HUES6 (cell line): ENCODE results near the gene LMOD3.

Experiments
- H3K27ac ChIP-seq: 2 replicates; pipeline ENCODE4 v1.7.0; 2013; ENCODE audit warnings: low read depth, mild to moderate bottlenecking, low read length, inconsistent platforms
- H3K27me3 ChIP-seq: 2 replicates; pipeline ENCODE4 v1.6.1; 2013; ENCODE audit warnings: low read length; ENCODE audit not compliant: control insufficient read depth, insufficient read depth
- H3K36me3 ChIP-seq: 2 replicates; pipeline ENCODE4 v1.6.1; 2013; ENCODE audit warnings: low read length; ENCODE audit not compliant: control insufficient read depth, insufficient read depth
- H3K4me1 ChIP-seq: 2 replicates; pipeline ENCODE4 v1.6.1; 2013; ENCODE audit warnings: low read length; ENCODE audit not compliant: control insufficient read depth, insufficient read depth
- H3K4me3 ChIP-seq: 2 replicates; pipeline ENCODE4 v1.5.1; 2013; ENCODE audit warnings: low read depth, low read length
- H3K9ac ChIP-seq: one replicate; pipeline ENCODE4 v1.6.1; 2013; ENCODE audit warnings: mild to moderate bottlenecking, low read length
- H3K9me3 ChIP-seq: 2 replicates; pipeline ENCODE4 v1.6.1; 2013; ENCODE audit warnings: low read depth, low read length; ENCODE audit not compliant: control insufficient read depth, insufficient read depth

LMOD3 gene

GRCh38 chr3:69110941-69111546 is 11.4 kb downstream of the LMOD3 start:
- Histone ChIP-seq H3K36me3 (no peaks in the 10 kb centered on the region), H3K9me3 (no peaks in the 10 kb centered on the region), H3K27ac (no peak overlapping the region), H3K4me3 (no peak overlapping the region), H3K9ac (no peak overlapping the region), H3K4me1 (peaks cover 5% of the 10 kb centered on the region), H3K27me3 (no peaks in the 10 kb centered on the region)

- H3K36me3 ChIP-seq: peaks cover 11% of the 10 kb centered on the region
- H3K27me3 ChIP-seq: no peaks in the 10 kb centered on the region
- no peaks in the 10 kb centered on the region for H3K9me3 ChIP-seq
- no peak overlapping the region for H3K9ac ChIP-seq
- H3K27ac ChIP-seq: no peak overlapping the region
- no peak overlapping the region for H3K4me3 ChIP-seq
- peaks cover 5% of the 10 kb centered on the region for H3K4me1 ChIP-seq
Observed at GRCh38 chr3:69108811-69109210, 13.6 kb downstream of the LMOD3 start.

GRCh38 chr3:69107841-69108240 is 14.6 kb downstream of the LMOD3 start:
- peaks cover 5% of the 10 kb centered on the region for H3K4me1 ChIP-seq
- H3K9ac ChIP-seq: no peak overlapping the region
- H3K9me3 ChIP-seq: no peaks in the 10 kb centered on the region
- no peaks in the 10 kb centered on the region for H3K27me3 ChIP-seq
- no peak overlapping the region for H3K4me3 ChIP-seq
- H3K27ac ChIP-seq: no peak overlapping the region
- peaks cover 14% of the 10 kb centered on the region for H3K36me3 ChIP-seq

- Histone ChIP-seq H3K9ac (no peak overlapping the region), H3K27ac (no peak overlapping the region), H3K9me3 (no peaks in the 10 kb centered on the region), H3K4me3 (no peak overlapping the region), H3K4me1 (no peaks in the 10 kb centered on the region), H3K27me3 (no peaks in the 10 kb centered on the region), H3K36me3 (peaks cover 17% of the 10 kb centered on the region)
Observed at GRCh38 chr3:69105320-69105719, 17.1 kb downstream of the LMOD3 start.

- H3K4me3 ChIP-seq: no peak overlapping the region
- no peak overlapping the region for H3K27ac ChIP-seq
- no peaks in the 10 kb centered on the region for H3K27me3 ChIP-seq
- no peaks in the 10 kb centered on the region for H3K4me1 ChIP-seq
- no peaks in the 10 kb centered on the region for H3K9me3 ChIP-seq
- peaks cover 17% of the 10 kb centered on the region for H3K36me3 ChIP-seq
- H3K9ac ChIP-seq: no peak overlapping the region
Observed at GRCh38 chr3:69104586-69104985, 17.8 kb downstream of the LMOD3 start.

GRCh38 chr3:69103123-69103522 is 19.3 kb downstream of the LMOD3 start:
- Histone ChIP-seq H3K9ac (no peak overlapping the region), H3K9me3 (no peaks in the 10 kb centered on the region), H3K36me3 (peaks cover 17% of the 10 kb centered on the region), H3K27me3 (no peaks in the 10 kb centered on the region), H3K27ac (no peak overlapping the region), H3K4me1 (no peaks in the 10 kb centered on the region), H3K4me3 (no peak overlapping the region)

- Histone ChIP-seq H3K4me3 (no peak overlapping the region), H3K36me3 (peaks cover 17% of the 10 kb centered on the region), H3K27ac (no peak overlapping the region), H3K9ac (no peak overlapping the region), H3K9me3 (no peaks in the 10 kb centered on the region), H3K4me1 (no peaks in the 10 kb centered on the region), H3K27me3 (no peaks in the 10 kb centered on the region)
Observed at GRCh38 chr3:69102384-69102783, 20.0 kb downstream of the LMOD3 start.

- Histone ChIP-seq H3K27ac (no peak overlapping the region), H3K9ac (no peak overlapping the region), H3K27me3 (no peaks in the 10 kb centered on the region), H3K36me3 (peaks cover 13% of the 10 kb centered on the region), H3K9me3 (no peaks in the 10 kb centered on the region), H3K4me1 (peaks cover 6% of the 10 kb centered on the region), H3K4me3 (no peak overlapping the region)
Observed at GRCh38 chr3:69099576-69099975, 22.8 kb downstream of the LMOD3 start.

GRCh38 chr3:69097407-69098086 is 24.8 kb downstream of the LMOD3 start:
- Histone ChIP-seq H3K27me3 (no peaks in the 10 kb centered on the region), H3K36me3 (peaks cover 3% of the 10 kb centered on the region; the same call in 1 of the 2 replicates), H3K9ac (no peak overlapping the region), H3K27ac (no peak overlapping the region), H3K4me3 (no peak overlapping the region), H3K9me3 (no peaks in the 10 kb centered on the region), H3K4me1 (peaks cover 15% of the 10 kb centered on the region)

GRCh38 chr3:69096299-69096698 is 26.1 kb downstream of the LMOD3 start:
- Histone ChIP-seq H3K9ac (no peak overlapping the region), H3K4me1 (peaks cover 23% of the 10 kb centered on the region), H3K4me3 (no peak overlapping the region), H3K27ac (no peak overlapping the region), H3K27me3 (no peaks in the 10 kb centered on the region), H3K9me3 (no peaks in the 10 kb centered on the region), H3K36me3 (no peaks in the 10 kb centered on the region)

GRCh38 chr3:69095636-69096035 is 26.8 kb downstream of the LMOD3 start:
- Histone ChIP-seq H3K9ac (no peak overlapping the region), H3K27me3 (no peaks in the 10 kb centered on the region), H3K9me3 (no peaks in the 10 kb centered on the region), H3K4me1 (peaks cover 23% of the 10 kb centered on the region), H3K4me3 (no peak overlapping the region), H3K27ac (no peak overlapping the region), H3K36me3 (no peaks in the 10 kb centered on the region)
